GM18907 (cell line): ENCODE measurements around the gene TPX2.

Source experiments
- ATAC-seq: cut with Tn5 transposase; IDR thresholded peaks from one replicate; pipeline ENCODE4 v1.9.1; 2021; ENCODE audit warnings: mild to moderate bottlenecking, moderate library complexity; ENCODE audit not compliant: unreplicated experiment

Gene TPX2

DNA sequence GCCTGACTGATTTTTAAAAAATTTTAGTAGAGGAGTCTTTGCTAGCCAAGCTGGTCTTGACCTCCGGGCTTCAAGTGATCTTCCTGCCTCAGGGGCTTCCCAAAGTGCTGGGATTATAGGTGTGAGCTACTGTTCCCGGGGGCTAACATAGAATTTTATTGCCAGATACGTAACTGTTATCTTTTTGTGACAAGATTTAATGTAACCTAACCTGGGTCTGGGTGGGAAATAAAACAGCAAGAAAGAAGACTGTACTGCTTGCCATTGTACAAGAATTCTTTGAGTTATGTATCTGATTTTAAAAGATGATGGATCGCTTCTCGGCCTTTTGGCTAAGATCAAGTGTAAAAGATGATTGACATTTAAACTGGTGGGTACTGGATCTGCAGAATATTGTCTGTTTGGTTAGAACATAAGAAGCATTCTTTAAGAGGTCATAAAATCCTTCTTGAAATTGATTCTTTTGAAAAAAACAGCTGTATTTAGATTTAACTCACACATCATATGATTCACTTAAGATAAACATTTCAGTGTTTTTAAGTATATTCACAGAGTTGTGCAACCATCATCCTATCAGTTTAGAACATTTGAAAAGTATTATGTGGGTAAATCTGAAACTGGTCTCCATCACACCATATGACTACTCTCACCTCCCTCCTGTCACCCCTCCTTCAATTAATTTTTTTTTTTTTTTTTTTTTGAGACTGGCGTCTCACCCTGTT, 21.6 kb downstream of the TPX2 start:
- ATAC-seq: no peak

DNA sequence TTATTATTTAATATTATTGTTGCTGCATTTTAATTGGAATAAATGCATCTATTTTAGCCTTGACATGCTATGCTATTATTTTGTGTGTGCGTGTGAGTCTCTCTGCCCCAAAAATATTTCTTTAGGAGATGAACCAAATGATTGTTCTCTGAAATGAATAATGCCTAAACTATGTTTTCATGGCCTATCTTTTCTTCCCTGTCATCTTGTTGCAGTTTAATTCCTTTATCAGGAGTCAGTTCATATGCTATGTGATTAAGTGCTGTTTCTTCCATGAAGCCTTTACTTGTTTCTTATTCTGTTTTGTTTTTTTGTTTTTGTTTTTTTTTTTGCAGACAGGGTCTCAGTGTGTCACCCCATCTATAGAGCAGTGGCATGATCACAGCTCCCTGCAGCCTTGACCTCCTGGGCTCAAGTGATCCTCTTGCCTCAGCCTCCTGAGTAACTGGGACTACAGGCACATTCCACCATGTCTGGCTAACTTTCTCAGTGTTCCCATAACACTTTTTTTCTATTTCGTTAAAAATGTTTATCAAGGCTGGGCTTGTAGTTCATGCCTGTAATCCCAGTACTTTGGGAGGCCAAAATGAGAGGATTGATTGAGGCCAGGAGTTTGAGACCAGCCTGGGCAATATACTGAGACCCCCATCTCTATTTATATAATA, 25.7 kb downstream of the TPX2 start:
- ATAC-seq: no peak

DNA sequence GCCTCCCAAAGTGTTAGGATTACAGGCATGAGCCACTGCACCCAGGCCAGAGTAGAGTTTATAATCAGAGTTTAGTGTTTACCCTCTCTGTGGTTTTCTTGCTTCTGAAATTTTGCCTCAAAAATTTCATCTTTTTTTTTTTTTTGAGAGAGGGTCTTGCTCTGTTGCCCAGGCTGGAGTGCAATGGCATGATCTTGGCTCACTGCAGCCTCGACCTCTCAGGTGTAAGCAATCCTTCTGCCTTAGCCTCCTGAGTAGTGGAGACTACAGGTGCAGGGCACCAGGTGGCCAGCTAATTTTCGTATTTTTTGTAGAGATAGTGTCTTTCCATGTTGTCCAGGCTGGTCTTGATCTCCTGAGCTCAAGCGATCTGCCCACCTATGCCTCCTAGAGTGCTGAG, 28.7 kb downstream of the TPX2 start:
- ATAC-seq: no peak

DNA sequence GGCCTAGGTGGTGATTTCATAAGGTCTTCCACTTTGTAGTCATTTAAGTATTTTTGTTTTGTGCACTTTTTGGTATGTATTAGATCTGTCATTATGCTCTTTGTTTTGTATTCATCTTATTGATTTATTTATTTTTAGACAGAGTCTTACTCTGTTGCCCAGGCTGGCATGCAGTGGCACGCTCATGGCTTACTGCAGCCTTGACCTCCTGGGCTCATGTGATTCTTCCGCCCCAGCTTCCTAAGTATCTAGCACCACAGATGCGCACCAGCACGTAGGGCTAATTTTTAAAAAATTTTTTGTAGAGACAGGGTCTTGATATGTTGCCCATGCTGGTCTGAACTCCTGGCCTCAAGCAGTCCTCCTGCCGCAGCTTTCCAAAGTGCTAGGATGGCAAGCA, 30.6 kb downstream of the TPX2 start:
- ATAC-seq: no peak

DNA sequence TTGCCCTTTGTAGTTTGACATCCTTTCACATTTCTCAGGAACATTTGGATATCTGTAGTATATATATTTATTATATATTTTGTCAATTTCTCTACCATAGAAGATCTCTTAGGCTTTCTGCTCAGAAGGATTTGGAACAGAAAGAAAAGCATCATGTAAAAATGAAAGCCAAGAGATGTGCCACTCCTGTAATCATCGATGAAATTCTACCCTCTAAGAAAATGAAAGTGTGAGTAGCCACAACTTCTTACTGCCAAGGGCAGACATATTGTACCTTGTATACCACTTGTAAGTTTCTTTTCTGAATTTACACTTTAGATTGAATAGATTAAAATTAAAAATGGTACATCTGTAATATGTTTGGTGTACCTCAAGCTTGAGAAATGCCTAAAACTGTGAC, 31.2 kb downstream of the TPX2 start:
- ATAC-seq: no peak

DNA sequence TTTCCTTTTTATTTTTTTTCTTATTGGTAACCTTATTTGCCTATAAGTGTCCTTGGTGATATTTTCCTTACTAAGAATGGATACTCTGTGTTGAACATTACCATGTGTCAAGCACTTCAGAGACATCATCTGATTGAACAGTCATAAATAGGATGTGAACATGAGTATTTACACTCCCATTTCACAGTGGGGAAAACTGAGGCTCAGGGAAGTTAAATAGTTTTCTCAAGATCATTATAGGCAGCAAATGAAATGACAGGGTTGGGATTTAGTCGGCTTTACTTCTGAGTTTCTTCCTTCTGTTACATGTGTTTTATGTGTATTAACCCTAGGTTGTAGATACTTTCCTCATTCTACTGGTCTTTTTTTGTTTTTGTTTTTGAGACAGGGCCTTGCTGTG, 35.3 kb downstream of the TPX2 start:
- ATAC-seq: no peak

DNA sequence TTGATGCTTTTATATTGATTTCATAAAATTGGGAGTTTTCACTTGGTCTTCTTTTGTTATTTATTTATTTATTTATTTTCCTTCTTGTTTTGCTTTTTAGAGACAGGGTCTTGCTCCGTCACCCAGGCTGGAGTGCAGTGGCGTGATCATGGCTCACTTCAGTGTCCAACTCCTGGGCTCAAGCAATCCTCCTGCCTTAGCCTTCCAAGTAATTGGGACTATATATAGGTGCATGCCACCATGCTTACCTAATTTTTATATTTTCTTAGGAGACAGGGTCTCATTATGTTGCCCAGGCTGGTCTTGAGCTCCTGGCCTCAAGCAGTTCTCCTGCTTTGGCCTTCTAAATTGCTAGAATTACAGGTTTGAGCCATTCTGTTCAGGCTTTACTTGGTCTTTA, 41.7 kb downstream of the TPX2 start:
- no peak for ATAC-seq

DNA sequence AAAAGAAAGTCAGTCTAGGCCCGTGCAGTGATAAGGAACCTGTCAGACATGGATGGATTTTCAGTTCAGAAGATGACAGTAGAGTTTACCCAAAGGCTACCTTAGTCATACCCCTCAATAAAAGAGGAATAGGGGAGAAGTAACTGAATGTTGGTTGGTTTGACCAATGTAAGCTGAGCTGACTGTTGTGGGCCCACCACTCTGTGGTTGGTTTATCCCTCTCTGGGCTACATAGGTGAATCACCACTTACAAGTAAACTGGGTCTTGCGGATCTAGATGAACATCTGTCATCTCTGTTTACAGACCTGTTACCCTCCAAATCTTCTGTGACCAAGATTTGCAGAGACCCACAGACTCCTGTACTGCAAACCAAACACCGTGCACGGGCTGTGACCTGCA, 42.9 kb downstream of the TPX2 start:
- no peak for ATAC-seq

DNA sequence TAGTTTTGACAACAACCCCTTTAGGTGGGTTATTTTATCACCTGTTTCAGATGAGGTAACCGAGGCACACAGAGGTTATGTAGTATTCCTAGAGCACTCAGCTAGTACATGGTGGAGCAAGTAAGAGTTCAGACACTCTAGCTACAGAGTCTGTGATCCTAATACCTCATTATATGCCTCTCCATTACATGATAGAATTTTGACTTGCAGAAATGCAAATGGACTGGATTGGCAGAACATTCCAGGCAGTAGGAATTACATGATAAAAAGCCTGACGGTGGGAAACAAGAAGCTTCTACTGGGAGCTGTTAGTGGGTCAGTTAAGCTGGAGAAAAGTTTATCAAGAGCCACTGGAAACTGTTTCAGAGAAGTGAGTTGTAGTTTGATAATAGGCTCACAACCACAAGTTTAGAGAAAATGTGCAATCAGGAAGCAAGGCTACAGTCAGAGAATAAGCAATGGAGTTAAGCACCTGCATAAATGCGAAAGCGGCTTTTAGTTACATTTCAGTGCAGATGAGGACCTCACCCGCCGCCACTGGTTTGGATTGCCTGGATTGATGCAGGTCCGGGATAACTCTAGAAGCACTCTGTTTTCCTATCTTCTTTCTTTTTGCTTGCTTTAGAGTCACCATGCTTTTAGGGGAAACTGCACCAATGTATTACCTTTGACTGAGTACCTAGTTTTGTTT, 45.4 kb downstream of the TPX2 start:
- ATAC-seq: no peak

DNA sequence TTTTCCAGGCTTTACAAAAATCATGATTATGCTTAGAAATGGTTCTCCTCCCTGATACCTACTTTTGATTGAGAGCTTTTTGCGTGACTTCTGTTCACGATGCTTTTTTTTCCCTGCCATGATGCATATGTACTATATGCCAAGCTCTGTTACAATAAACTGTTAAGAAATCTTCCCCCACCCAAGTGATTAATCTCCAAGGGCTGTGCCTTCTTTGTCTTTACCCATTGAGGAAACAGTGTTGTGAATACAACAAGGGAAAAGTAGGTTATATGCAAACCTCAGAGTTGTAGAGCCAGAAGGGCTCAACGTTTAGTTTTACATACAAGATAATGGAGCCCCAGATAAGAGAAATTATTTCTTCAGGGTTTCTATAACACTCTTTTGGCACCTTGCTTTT, 46.0 kb downstream of the TPX2 start:
- ATAC-seq: no peak

DNA sequence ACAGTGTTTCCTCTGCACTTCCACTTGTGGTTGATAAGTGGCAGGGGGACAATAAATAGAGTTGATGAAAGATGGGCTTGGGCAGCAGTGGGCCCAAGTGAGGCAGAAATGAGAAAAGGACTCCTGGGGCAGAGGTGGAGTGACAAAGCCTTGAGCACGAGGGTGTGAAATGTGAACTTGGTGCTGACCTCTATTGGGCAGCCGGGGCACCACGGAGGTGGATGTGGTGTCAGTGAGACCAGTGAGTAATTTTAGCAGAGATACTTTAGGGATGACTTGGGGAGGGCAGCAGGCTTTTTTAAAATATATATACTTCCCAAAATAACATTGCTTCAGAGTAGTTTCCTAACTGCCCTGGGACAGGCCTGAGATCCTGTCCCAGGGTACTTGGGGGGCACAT, 49.5 kb downstream of the TPX2 start:
- no peak for ATAC-seq

DNA sequence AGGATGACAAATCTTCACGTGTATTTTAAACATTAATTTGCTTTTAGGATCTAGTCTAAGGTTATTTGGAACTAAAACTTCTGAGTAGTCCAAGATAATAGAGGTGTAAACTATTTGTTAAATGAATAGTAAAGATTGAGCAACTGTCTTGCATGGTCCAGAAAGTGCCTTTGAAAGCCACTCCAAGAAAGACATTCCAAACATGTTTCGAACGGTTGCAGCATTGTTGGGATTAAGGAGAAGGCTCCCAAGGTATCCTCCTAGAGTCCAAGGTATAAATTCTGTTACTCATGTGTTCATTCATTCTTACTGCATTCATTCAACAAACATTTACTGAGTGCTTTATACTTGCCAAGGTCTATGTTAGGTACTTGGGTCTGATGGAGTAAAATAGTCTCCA, 51.3 kb downstream of the TPX2 start:
- no peak for ATAC-seq

DNA sequence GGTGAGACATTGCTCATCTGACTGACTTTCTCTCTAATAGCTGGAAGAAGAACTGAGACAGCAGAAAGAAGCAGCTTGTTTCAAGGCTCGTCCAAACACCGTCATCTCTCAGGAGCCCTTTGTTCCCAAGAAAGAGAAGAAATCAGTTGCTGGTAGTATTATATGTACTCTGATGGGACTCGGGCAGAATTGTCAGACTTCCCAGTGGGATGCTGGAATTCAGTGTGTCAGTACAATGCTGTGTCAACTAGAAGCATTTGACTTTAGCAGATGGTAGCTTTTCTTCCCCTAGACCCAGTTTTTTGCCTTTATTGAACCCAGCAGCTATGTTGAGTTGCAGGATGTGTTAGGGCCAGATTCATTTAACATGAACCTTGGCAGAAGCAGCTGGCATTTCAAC, 58.3 kb downstream of the TPX2 start:
- ATAC-seq: no peak

DNA sequence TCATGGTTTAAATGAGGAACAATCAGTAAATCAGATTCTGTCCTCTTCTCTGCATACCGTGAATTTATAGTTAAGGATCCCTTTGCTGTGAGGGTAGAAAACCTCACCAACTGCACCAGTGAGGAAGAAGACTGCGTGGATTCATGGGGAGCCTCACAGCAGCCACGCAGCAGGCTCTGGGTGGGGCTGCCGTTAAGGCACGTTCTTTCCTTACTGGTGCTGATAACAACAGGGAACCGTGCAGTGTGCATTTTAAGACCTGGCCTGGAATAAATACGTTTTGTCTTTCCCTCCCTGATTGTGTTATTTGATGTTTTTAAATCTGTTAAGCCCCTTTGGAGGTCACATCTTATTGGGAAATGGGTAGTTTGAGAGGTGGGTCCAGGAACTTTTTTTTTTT, 62.4 kb downstream of the TPX2 start:
- ATAC-seq: no peak

DNA sequence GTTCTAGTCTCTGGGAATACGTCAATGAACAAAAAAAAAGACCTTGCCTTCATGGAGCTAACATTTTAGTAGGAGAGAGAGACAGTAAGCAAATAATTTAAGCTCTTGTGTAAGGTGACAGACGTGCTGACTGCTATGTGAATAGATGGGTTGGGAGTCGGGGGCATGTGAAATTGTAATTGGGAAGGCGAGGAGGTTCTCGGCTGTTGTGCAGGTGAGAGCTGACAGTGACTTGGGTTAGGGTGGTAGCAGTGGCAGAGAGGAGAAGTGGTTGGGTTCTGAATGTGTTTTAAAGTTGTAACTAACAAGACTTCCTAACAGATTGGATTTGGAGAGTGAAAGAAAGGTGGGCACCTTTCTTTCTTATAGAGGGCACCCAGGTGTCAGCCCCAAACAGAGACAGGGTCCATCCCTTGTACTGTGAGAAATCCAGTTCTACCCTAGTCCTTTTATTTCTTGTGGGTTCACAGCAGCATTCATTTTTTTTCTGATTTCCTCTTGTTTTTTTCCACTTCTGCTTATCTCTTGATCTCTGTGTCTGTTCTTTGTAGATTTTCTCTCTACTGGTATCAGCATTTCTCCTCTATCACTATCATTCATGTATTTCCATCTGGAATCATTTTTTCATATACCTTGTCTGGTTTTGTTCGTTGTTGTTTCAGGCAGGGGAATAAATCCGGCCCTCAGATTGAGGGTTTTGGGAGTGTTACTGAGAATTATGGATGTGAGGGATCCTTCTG, 64.6 kb downstream of the TPX2 start:
- ATAC-seq: no peak

DNA sequence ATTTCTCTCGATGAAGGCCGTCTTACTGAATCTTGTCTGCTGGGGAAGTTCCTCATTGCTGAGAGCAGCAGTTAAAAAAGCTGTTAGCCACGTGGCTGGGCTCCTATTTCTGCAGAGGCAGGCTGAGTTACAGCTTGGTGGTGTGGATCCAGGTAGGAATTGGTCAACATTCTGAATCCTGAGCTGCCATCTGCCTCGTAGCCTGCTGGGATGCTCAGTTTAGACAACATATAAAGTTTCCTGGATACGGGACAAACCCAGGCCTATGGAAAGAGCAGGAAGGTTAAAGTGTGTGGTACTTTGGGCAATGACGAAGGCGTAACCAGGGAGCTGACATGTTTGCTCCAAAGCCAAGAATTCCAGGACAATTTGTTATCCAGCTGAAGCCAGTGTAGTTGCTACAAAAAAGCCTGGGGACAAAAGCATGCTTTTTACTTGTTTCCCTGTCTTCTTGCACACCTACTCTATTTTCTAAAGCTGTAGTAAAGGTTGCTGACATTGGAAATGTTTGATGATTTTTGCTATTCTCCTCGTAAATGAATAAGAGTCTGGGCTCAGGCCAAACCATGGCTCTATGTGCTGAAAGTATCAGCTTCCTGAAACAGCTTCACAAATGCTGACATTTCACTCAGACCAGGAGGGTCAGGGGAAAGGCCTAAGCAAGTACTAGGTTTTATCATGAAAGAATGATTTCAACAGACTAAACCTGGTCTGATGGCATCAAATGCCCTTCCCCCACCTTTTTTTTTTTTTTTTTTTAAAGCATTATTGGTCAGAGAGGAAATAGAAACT, 67.7 kb downstream of the TPX2 start:
- no peak for ATAC-seq

DNA sequence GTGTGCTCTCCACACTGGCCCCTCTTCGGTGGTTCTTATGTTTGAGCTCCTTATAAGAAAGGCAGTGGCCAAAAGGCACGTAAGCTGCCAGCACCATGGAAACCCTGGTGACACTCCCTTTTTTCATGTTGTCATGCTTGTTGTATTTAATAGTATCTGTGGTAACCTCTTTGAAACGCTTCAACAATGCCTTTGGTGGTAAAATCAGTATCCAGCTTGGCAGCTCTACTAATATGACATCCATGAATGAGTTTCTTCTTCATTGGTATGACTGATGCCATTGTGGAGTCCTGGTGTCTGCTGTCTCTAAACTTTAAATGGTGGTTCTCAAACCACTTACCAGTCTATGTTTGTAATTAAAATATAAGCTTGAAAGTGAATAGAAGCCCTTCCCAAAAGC, 69.4 kb downstream of the TPX2 start:
- ATAC-seq: no peak

DNA sequence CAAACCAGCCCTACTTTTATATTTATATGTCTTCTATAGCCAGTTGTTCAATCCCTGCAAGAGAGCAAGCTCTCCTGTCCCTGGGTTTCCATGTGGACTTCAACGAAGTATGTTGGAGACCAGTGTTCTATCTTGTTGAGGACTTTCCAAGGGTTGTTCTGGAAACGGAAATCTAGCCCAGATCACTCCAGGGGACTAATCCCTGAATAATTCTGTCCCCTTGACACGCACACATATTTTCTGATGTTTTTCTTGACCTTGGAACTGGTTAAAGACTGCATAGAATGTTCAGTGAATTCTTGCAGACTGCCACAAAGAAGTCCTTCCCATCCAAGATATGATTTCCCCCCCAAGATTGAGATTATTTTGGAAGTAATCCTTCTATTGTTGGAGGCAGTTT, 70.6 kb downstream of the TPX2 start:
- no peak for ATAC-seq

DNA sequence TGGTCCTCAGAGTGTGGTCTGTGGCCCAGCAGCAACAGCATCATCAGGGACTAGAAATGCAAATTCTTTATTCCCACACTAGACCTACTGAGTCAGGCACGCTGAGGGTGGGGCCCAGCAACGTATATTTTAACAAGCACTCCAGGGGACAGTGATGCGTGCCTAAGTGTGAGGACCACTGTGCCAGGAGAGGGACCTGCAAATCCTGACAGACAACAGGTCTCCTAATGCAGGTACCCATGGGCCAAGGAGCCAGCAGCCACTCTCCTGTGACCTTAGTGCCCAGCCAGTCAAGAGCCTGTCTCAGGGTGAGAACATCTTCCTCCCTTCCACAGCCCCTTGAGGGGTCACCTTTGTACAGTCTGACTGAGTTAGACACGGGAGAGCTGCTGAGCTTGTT, 72.1 kb downstream of the TPX2 start:
- ATAC-seq: no peak

DNA sequence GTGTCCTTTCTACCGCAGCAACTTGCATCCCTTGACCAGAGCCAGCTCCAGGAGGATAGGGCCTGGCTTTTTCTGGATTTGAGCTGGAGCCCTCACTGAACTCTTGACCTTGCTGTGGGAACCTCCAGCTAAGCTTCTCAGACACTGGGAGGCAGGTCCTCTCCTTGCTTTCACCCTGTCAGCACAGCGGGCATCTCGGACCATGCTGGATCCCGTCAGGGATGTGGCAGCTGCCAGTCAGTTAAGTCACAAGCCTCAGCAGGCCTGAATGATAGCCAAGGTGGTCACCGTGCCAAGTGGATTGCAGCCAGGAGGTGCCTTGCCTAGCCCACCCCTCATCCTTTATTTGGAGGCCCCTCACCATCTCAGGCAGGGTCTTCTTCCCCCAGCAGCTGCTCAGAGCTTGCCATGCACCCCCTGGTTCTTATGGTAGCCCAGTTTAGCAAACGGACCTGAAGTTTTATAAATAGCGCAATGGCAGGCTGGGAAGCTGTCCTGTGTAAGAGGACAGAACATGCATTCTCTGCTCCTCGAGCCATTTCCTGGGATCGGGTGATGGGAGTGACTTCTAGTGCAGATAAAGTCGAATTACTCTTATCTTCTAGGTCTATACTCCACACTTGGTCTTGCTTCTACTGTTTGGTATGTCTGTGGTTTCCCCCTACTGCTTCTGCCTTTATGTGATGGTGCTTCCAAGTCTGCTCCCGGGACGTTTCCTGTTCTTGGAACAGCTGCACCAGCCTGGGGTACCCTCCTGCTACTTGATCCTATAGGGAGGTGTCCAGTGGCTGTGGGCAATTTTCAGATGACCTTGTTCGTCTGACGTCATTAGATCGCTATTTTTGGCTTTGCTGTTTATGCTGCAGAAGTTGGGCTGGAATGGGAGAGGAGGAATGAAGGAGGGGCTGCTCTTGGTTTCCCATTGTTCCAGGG, 73.0 kb downstream of the TPX2 start:
- ATAC-seq: no peak
